SK-N-SH treated with all-trans-retinoic acid at 6 μM for 48 hours (cell line): Measurements from ENCODE around the gene SLC25A48.

Experiments
- ARNTL ChIP-seq: fragments of 450-650 bp; formaldehyde crosslinking; IDR thresholded peaks from 2 replicates; pipeline ENCODE4 v1.5.0; 2020; ENCODE audit warnings: low read depth, mild to moderate bottlenecking, moderate library complexity, borderline replicate concordance
- CREB5 ChIP-seq: fragments of 250-450 bp; sonication (Bioruptor Pico); IDR thresholded peaks from 2 replicates; pipeline ENCODE4 v1.5.1; 2020; ENCODE audit warnings: low read depth, mild to moderate bottlenecking, moderate library complexity
- CSDC2 ChIP-seq: fragments of 250-450 bp; sonication (Bioruptor Pico); IDR thresholded peaks from 2 replicates; pipeline ENCODE4 v1.5.0; 2020; ENCODE audit warnings: mild to moderate bottlenecking, moderate library complexity
- GLIS3 ChIP-seq: fragments of 250-450 bp; sonication (Bioruptor Pico); IDR thresholded peaks from 2 replicates; pipeline ENCODE4 v1.5.0; 2020; ENCODE audit warnings: mild to moderate bottlenecking, moderate library complexity
- PPARA ChIP-seq: fragments of 250-450 bp; sonication (Bioruptor Pico); IDR thresholded peaks from 2 replicates; pipeline ENCODE4 v1.5.0; 2020; ENCODE audit warnings: mild to moderate bottlenecking, borderline replicate concordance
- SNAI2 ChIP-seq: fragments of 250-450 bp; sonication (Bioruptor Pico); IDR thresholded peaks from 2 replicates; pipeline ENCODE4 v1.5.0; 2020; ENCODE audit warnings: mild to moderate bottlenecking, moderate library complexity
- TCF4 ChIP-seq: fragments of 250-450 bp; sonication (Bioruptor Pico); IDR thresholded peaks from 2 replicates; pipeline ENCODE4 v1.8.0; 2021; ENCODE audit warnings: mild to moderate bottlenecking, moderate library complexity, borderline replicate concordance
- ZNF565 ChIP-seq: fragments of 450-650 bp; formaldehyde crosslinking; conservative IDR thresholded peaks from 2 replicates; pipeline ENCODE4 v1.5.0; 2020; ENCODE audit warnings: low read depth, mild to moderate bottlenecking, moderate library complexity
- ZNF8 ChIP-seq: fragments of 450-650 bp; formaldehyde crosslinking; IDR thresholded peaks from 2 replicates; pipeline ENCODE4 v1.5.0; 2020; ENCODE audit warnings: mild to moderate bottlenecking, moderate library complexity
- TF ChIP-seq, protein P1 (sequence below): fragments of 250-450 bp; sonication (Bioruptor Pico); IDR thresholded peaks from 2 replicates; pipeline ENCODE4 v1.8.0; 2020; ENCODE audit warnings: mild to moderate bottlenecking, moderate library complexity, borderline replicate concordance

GRCh38 chr5:135895474-135896006, 61.1 kb downstream of the SLC25A48 start, which contains the start of gene IL9:
- no peak for TF ChIP-seq CSDC2 (CRISPR knock-in tag)
- no peak for TF ChIP-seq SNAI2 (CRISPR knock-in tag)
- TF ChIP-seq, protein P1, sequence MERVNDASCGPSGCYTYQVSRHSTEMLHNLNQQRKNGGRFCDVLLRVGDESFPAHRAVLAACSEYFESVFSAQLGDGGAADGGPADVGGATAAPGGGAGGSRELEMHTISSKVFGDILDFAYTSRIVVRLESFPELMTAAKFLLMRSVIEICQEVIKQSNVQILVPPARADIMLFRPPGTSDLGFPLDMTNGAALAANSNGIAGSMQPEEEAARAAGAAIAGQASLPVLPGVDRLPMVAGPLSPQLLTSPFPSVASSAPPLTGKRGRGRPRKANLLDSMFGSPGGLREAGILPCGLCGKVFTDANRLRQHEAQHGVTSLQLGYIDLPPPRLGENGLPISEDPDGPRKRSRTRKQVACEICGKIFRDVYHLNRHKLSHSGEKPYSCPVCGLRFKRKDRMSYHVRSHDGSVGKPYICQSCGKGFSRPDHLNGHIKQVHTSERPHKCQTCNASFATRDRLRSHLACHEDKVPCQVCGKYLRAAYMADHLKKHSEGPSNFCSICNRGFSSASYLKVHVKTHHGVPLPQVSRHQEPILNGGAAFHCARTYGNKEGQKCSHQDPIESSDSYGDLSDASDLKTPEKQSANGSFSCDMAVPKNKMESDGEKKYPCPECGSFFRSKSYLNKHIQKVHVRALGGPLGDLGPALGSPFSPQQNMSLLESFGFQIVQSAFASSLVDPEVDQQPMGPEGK (CRISPR knock-in tag), result no peak
- TF ChIP-seq CREB5 (CRISPR knock-in tag), result no peak
- TF ChIP-seq ZNF565 (CRISPR knock-in tag), result no peak
- no peak for TF ChIP-seq TCF4 (CRISPR knock-in tag)
- no peak for TF ChIP-seq GLIS3
- TF ChIP-seq ZNF8 (CRISPR knock-in tag), result no peak
- no peak for TF ChIP-seq PPARA (CRISPR knock-in tag)
- no peak for TF ChIP-seq ARNTL (CRISPR knock-in tag)
